Stimulated activated CD4-positive, alpha-beta T cell treated with anti-CD3 and anti-CD28 coated beads, TNF-alpha, amount 100 ng/mL, for 24 hours (primary cell): ENCODE data around the gene HPSE.
"Not testable (repeated sequence)": the region's sequence is repeated elsewhere in the genome, so short reads cannot be mapped to it uniquely, and the experiment has no call there.

Experiments
- DNase-seq, 3 experiments: peaks; one replicate each; pipeline ENCODE4 v3.0.0-alpha.2; 2020; ENCODE audit warnings: low read depth in 3 of 3

HPSE gene

DNA sequence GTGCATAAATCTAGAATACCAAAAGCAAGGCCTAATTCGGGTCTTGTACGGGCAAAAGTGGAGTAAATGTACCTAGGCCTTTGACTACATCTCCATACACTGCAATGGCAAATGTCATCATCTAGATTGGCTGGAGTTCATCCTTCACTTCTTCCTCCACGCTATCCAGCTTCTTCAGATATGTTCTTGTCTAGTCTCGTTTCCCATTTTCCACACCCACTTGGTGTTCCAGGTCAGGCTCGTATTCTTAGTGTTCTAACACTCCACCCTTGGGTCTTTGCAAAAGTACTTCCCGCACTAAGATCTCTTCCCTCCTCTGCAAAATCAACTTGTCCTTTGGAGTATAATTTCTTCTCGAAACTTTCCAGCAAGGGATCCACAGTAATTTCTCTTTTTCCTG, 51.5 kb downstream of the HPSE start:
- DNase-seq: no peak

- peak; percentile 9 to 58 (median 29) for DNase-seq
These were observed 52.6 kb downstream of the HPSE start for GRCh38 chr4:83282049-83282535.

- DNase-seq: no peak
These were observed 53.3 kb downstream of the HPSE start for GRCh38 chr4:83281307-83281706.

DNA sequence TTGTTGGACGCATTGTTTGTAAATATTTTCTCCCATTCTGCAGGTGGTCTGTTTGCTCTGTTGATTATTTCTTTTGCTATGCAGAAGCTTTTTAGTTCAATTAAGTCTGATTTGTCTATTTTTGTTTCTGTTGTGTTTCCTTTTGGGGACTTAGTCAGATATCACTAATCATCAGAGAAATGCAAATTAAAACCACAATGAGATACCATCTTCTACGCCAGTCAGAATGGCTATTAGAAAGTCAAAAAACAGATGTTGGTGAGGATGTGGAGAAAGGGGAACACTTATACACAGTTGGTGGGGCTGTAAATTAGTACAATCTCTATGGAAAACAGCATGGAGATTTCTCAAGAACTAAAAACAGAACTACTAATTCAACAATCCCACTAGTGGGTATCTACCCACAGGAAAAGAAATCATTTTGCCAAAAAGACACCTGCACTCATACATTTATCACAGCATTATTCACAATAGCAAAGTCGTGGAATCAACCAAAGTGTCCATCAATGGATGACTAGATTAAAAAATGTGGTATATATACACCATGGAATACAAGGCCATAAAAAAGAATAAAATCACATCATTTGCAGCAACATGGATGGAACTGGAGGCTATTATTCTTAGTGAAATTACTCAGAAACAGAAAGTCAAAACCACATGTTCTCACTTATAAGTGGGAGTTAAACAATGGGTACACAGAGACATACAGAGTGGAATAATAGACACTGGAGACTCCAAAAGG, 58.2 kb downstream of the HPSE start:
- no peak for DNase-seq

GRCh38 chr4:83273926-83274325, 60.7 kb downstream of the HPSE start:
- DNase-seq: not testable (repeated sequence)

DNA sequence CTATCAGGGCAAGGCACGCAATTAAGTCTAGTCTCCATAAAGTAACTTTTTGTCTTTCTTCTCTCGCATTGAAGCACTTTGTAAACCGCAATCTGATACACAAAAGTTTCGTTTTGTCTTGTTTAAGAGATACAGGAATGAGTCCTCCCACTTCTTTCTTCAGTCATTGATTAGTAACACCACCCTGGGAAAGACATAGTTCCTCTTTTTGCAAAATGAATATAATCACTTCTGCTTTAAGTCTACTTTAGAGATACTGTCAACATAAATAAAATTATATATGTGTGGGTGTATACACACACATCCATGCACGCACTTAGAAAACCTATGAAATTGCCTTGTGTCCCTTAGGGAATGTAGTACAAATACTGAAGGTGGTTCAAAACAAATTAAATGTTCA, 61.7 kb downstream of the HPSE start:
- DNase-seq: no peak

GRCh38 chr4:83269256-83269655, 65.4 kb downstream of the HPSE start:
- DNase-seq: no peak

DNA sequence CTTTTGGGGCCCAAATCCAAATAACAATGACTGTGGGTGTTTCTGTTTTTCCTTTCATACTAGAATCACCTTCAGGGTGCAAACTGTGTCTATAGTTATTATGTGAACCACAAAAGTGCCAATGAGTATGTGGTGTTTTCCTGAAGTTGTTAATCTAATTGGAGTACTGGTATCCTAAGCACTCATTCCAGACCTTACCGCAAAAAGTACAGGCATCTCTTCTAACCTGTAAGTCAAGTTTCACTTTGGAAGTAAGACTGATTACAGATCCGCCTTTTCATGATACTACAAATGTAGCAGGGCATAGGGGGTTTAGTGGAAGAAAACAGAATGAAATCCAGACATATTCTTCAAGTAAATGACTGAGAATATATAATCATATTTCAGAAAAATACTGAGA, 66.2 kb downstream of the HPSE start:
- DNase-seq: no peak

- DNase-seq: no peak
These were observed 66.7 kb downstream of the HPSE start for GRCh38 chr4:83267830-83268475.

DNA sequence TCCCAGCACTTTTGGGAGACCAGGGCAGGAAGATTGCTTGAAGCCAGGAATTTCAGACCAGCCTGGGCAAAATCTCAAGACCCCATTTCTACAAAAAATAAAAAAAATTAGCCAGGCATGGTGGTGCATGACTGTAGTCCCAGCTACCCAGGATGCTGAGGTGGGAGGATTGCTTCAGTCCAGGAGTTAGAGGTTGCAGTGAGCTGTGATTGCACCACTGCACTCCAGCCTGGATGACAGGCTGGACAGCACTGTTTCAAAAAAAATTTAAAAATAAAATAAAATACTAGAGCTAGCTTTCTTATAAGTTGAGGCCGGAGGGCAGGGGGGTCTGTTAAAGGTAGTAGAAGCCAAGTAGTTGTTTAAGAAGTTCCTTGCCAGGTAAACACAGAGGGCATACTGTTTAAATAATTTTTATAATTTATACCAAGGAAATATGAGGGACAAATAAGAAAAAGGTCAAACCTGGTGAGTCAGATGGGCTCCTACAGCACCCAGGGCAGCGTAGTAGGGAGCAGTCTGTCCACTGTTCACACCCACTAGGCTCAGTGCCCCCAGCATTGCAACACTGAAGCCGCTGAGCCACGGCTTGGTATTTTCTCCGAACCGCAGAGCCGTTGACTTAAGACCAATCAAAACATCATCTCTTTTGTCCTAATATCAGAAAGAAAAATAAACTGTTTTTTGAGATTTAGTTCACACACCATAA, 67.4 kb downstream of the HPSE start:
- no peak for DNase-seq

- no peak for DNase-seq
These were observed 68.0 kb downstream of the HPSE start for GRCh38 chr4:83266689-83267088.

- no peak for DNase-seq
These were observed 71.5 kb downstream of the HPSE start for GRCh38 chr4:83263106-83263505.

- no peak for DNase-seq
These were observed 72.0 kb downstream of the HPSE start for GRCh38 chr4:83262682-83263081.

GRCh38 chr4:83261307-83261706, 73.3 kb downstream of the HPSE start:
- DNase-seq: no peak

- no peak for DNase-seq
These were observed 75.1 kb downstream of the HPSE start for GRCh38 chr4:83259586-83259985.

- DNase-seq: no peak
These were observed 76.2 kb downstream of the HPSE start for GRCh38 chr4:83258461-83258860.

GRCh38 chr4:83257811-83258210, 76.8 kb downstream of the HPSE start:
- DNase-seq: no peak

DNA sequence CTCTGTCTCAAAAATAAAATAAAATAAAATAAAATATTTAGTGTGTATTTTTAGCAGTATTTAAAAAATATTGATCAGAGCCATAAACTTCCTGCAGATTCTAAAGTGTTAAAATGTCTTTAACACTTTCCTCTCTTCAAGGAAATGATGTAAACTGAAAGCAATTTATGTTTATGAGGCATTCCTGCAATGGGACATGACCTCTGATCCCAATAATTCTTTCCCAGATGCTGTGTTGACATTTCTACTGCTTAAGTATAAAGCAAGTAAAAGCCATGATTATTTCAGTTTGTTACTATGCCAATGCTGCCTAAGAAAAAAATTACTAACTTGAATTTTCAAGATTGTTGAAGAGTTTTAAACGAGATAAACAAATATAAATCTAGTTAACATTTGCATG, 79.1 kb downstream of the HPSE start:
- DNase-seq: no peak

- DNase-seq: peak; percentile 45 to 57 (median 54)
These were observed 81.8 kb downstream of the HPSE start for GRCh38 chr4:83252782-83253405.

DNA sequence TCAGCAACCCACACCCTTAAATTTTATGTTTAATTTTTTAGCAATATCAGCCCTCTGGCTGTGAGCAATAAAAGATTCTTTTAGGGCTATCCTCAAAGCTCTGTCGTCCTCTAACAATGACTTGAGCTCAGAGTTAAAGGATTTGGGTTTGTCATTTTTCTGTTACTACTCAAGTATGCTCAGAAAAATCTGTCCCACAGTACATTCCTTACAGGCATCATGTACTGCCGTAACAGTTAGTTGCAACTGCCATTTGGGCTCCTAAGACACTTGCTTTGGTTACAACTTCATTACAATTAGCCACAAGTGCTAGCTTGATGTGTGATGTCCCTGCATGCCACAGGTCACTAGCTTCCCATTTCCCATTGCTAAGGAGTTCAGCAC, 83.2 kb downstream of the HPSE start:
- DNase-seq: no peak

DNA sequence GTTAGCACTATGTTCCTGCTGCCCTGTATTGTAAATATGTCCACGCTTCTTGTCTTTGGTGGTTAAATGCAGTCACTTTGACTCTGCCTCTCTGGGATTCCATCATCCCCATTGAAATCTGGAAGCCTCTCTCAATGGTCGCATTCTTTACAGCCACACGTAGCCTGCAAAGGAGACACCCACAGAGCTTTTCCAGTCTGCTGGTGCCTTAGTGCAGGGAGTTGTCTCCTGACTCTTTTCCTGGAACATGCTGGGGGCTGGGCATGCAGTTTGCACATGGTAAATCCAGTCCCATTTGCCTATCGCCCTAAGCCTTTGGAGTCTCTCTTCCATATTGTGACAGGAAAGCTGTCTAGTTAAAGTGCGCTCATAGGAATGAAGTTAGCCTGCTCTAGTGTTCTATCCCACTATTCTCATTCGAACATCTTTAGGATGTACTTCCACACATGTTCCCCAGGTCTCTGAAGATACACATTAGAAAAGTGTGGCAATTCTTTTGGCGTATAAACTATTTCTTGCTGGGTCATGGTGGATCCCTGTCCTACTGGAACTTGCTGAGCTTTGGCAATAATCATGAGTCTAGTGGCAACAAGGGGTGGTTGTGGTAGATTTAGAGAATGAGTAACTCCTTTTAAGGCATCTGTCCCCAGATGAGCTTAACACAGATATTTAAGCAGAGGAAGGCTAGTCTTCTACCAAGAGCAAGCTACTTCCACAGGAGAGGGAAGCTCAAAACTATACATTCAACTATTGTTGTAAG, 83.8 kb downstream of the HPSE start:
- no peak for DNase-seq

DNA sequence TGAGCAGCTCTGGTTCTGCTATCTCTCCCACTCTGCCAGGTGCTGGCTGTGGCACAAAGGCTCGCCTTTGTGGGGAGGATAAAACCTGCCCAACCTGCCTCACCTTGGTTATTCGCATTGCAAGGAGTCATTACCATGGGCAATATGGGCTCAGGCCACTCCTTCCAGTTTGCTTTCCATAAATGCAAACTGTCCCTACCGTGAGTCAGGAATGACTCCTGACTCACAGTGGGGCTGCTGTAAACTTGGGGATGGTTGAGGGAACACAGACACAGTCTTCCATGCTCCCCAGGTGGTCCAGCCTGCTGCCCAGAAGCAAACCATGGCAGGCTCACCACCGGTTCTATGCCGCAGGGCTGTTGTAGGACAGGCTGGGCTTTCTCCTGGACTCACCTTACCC, 86.2 kb downstream of the HPSE start:
- no peak for DNase-seq
